D341Med (cell line): ENCODE results near the gene S1PR5.
"Not testable (repeated sequence)": the region's sequence is repeated elsewhere in the genome, so short reads cannot be mapped to it uniquely, and the experiment has no call there.

Experiments used
- DNase-seq: peaks from one replicate; pipeline ENCODE4 v3.0.0; 2012; ENCODE audit warnings: low spot score

S1PR5 gene

GRCh38 chr19:10517361-10517759 lies at the start of gene S1PR5:
Gene S1PR5, minus strand, starts transcription at chr19:10517447. Its CDS starts 2,436 bp downstream, at chr19:10515011.
- DNase-seq, result peak; percentile 70

- no peak for DNase-seq
These were observed 49.6 kb upstream of the S1PR5 start for GRCh38 chr19:10566658-10567410.

DNA sequence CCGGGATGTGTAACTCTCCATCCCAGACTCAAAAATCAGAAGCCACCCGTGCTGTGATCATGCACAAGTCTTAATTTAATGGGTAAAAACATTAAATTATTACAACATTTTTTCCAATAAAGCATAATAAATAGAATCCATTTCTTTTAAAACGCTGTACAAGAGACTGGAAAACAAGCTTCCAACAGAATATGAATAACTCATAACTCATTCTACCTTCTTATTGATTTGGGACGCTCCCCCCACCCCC lies 49.1 kb upstream of the S1PR5 start:
- DNase-seq, result no peak

- peak; percentile 98 for DNase-seq
These were observed 48.5 kb upstream of the S1PR5 start, which contains the start of gene KRI1 for GRCh38 chr19:10565567-10566407. Gene KRI1, minus strand, starts transcription at chr19:10566010. Its CDS starts 11 bp downstream, at chr19:10565999.

DNA sequence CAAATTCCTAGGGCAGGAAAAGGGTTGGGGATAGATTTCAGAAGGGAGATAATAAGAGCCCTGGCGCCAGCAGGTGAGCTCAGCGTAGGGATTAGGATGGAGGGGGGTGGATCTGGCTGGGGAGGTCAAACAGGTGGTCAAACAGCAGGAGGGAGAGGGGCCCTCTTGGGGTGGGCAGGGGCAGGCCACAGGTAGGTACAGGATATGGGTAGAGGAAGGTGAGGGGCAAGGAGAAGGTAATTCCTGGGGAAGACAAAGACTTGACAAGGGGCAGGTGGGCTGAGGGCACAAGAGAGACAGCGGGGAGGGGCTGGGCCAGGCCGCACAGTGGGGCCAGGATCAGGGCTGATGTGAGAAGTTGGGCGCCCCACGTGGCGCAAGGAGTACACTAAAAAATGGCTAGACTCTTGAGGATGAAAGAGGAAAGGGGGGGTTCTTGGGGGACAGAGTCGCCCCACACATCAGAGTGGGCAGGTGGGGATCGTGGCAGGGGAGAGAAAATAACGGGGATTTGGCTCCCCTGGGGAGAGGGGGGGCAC lies 47.9 kb upstream of the S1PR5 start:
- peak; percentile 83 for DNase-seq

GRCh38 chr19:10562609-10563008 lies 45.4 kb upstream of the S1PR5 start:
- DNase-seq, result no peak

DNA sequence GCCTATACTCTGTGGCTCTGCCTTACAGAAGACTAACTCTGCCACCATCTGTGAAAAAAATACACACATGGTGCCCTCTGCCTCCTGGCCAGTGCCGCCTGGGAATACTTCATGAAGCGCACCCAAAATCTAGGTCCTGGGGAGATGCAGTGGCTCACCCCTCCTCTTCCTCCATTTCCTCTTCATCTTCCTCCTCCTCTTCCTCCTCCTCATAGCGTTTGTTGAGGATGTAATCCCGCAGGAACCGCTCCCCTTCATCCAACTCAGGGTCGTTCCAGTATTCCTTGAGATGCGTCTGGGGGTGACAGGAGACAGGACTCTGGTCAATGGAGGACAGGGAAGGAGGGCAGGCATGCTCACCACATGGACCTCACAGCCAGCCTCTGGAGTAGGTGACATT lies 42.9 kb upstream of the S1PR5 start:
- no peak for DNase-seq

- DNase-seq, result peak; percentile 30
These were observed 40.5 kb upstream of the S1PR5 start for GRCh38 chr19:10557603-10558197.

DNA sequence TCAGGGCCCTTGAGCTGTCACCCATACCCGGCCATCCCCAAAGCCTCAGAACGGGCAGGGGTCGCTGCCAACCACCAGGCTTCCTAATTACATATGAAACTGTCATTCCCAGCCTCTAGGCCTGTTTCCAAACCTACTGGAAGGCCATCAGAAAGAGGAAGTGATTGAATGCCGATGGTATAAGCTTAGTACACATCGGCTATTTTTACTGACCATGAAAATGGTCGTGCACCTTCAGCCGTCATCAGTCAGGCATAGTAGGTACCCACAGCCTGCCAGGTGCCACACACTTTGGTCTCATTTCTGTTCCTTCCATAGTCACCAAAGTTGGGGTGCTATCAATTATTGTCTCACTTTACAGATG lies 38.3 kb upstream of the S1PR5 start:
- no peak for DNase-seq

DNA sequence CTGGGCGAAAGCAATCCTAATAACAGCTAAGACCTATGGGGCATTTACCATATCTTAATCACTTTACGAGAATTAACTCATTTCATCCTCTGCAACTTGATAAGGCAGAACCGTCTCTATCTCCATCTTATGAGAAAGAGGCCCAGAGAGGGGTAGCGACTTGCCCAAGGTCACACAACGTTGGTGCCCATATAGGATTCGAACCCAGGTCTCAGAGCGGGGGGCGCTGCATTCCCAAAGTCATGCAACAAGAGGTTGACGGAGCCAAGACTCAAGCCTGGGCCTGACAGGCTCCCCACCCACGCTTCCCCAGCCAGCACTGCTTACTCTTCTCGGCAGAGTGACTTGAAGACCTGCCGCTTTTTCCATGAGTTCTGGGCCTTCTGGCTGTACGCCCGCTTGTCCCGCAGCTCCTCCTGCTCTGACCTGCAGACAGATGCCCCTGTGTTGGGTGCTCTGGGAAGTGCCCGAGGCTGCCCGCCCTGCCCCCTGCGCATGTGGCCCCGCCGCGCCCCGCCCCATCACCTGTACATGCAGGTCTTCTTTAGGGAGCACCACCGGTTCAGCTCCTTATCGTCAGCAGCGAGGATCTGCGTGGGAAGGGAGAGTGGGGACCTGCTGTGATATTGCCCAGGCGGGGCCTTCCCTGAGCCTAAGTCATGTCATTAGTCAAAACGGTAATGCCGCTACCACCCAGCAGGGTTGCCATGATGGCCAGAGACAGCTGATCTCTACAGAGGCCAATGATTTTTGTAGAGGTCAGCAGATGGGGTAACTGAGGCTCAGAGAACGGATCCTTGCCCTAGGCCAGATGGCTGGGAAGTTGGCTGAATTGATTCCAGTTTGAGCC lies 37.7 kb upstream of the S1PR5 start:
- DNase-seq, result no peak

DNA sequence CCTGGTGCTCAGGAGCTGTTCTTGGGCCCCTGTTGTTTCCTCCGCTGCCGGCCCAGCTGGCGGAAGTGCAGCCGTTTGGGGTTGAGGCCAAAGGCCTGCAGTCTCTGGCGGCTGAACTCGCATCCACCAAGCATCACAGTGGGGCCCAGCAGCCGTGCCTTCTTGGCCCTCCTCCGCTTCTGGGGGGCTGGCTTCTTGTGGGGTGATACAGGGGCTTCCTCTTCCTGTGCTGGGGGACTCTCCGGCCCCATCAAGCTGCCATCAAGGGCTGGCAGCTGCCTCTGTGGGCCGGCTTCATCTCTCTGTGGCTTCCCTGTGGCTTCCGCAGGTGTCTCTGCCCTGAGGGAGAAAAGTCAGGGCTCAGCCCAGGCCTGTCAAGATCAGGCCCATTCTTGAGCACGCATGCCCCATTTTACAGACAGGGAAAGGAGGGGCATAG lies 36.7 kb upstream of the S1PR5 start:
- DNase-seq, result no peak

DNA sequence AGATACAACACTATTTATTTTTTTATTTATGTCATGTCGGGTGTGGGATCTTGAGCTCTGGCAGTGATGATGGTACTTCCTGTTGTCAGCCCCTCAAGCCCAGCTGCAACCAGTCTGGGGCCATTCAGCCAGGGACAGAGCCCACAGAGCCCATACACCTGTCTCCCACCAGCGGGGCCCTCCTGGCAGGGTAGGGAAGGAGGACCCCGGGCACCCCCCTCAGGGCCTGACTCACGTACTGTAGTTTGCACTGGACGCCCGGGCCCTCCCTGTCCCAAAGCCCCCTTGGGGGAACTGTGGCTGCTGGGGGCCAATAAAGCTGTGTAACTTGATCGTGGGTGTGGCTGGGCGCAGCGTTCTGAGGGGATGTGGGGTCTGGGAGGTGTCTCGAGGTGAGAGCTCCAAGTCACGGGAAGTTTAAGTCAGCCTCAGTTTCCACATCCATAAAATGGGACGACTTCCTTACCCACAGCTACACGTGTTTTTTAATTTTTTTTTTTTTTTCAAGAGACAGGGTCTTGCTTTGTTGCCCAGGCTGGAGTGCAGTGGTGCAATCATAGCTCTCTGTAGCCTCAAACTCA lies 35.9 kb upstream of the S1PR5 start:
- no peak for DNase-seq

DNA sequence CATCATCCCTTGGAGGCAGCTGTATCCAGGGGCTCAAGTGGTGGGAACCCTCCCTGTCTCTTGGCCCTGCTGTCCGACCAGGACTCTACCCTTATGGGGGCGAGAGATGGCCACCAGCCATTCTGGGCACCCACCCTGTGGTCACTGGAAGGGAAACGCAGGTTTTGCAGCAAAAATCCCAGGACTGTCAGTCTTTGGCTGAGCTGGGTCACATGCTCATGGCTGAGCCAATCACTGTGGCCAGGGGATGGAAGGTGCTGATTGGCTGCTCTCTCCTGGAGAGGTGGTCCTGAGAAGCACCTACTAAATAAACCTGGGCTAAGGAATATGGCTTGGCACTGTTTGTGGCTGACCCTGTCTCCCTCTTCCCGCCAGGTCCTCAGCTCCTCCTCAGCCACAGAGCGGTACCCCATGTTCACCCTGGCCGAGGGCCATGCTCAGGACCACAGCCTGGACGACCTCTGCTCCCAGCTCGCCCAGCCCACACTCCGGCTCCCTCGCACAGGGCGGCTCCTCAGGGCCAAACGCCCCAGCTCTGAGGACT lies 35.3 kb upstream of the S1PR5 start:
- peak; percentile 72 for DNase-seq

DNA sequence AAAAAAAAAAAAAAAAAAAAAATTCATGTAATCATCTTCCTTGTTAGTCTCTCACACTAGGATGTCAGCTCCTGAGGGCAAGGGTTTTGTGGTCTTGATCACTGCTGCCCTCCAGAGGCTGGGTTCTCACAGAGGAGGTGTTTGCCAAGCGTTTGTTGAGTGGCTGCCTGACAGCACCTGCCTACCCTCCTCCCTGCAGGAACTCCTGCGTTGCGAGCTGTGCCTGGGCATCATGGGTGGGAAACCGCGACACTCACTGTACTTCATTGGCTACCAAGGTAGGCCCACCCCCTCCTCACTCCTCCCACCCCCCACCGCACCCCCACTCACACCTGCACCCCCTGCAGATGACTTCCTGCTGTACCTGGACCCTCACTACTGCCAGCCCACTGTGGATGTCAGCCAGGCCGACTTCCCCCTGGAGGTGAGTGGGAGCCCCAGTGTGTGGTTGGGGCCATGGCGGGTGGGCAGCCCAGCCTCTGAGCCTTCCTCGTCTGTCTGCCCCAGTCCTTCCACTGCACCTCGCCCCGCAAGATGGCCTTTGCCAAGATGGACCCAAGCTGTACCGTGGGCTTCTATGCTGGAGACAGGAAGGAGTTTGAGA lies 34.6 kb upstream of the S1PR5 start:
- DNase-seq, result peak; percentile 71

DNA sequence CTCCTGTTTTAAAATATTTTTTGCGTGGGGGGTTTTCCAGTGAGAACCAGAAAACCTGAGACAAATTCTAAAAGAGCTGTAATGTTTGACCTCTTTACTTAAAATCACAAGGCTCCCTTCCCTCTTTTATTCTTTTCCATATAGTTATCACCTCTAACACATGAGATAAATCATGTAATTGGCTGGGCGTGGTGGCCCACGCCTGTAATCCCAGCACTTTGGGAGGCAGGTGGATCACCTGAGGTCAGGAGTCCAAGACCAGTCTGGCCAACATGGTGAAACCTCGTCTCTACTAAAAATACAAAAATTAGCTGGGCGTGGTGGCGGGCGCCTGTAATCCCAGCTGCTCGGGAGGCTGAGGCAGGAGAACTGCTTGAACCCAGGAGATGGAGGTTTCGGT lies 33.8 kb upstream of the S1PR5 start:
- DNase-seq, result not testable (repeated sequence)

DNA sequence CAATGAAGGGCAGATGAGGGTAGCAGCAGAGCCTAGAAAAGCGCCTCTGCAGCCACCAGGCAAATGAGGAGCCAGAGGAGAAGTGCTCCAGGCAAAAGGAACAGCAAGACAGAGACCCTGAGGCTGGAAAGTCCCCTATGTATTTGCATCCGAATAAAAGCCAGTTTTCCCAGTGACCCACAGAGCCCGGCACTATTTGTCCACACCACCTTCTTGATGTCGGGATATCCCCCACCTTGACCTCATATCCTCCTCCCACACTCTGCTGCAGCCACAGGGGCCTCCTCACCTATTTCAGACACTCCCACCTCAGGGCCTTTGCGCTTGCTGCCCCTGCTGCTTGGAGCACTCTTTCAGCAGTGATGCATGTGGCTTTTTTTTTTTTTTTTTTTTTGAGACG lies 33.1 kb upstream of the S1PR5 start:
- no peak for DNase-seq

- no peak for DNase-seq
These were observed 32.5 kb upstream of the S1PR5 start for GRCh38 chr19:10549733-10550132.

DNA sequence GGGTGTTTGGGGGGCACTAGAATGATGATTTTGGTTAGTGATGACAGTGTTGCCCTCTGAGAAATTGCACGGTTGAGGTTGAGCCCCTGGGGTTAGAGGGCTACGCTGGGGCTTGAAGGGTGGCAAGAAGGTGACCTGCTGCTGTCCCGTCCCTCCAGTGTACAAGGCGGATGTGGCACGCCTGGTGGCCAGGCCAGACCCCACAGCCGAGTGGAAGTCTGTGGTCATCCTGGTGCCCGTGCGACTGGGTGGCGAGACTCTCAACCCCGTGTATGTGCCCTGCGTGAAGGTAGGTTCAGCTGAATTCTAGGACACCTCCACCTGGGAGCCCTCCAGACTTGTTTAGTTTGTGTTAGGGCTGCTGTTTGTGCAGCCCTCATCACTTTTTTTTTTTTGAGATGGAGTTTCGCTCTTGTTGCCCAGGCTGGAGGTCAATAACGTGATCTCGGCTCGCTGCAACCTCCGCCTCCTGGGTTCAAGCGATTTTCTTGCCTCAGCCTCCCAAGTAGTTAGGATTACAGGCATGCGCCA lies 31.6 kb upstream of the S1PR5 start:
- DNase-seq, result no peak

- no peak for DNase-seq
These were observed 29.6 kb upstream of the S1PR5 start for GRCh38 chr19:10546817-10547216.

- no peak for DNase-seq
These were observed 27.6 kb upstream of the S1PR5 start for GRCh38 chr19:10544753-10545251.
